A673 (cell line): ENCODE results near the gene KANSL1L. TPM values are rescaled to one million over a fixed set of nuclear protein-coding genes. Genes with fewer than 3 reads are reported as not detected.

Experiments
- BruUV-seq: library from RNA; stranded (reverse); fragments of 400-500 nt; replicated peaks from 2 replicates; lab custom pipeline; 2021; lab: Mats Ljungman, UMichigan
- CTCF ChIA-PET: fragments of 300-600 bp; sonication (Branson Sonifier 250); formaldehyde crosslinking; loops from one replicate; lab custom pipeline; 2022; ENCODE audit warnings: antibody characterized with exemption; lab: Charles Lee
- POLR2A ChIA-PET: fragments of 300-600 bp; sonication (Branson Sonifier 250); formaldehyde crosslinking; loops from one replicate; lab custom pipeline; 2022; ENCODE audit warnings: antibody characterized with exemption; ENCODE audit not compliant: low non-redundant PET; lab: Charles Lee
- DNase-seq: peaks from one replicate; pipeline ENCODE4 v3.0.0-alpha.2; 2015; ENCODE audit warnings: low spot score
- H3K27ac ChIP-seq: fragments of 200-600 bp; sonication (generic); 2 replicates; pipeline ENCODE4 v1.5.1; 2016; ENCODE audit warnings: mixed run types, low read depth, mild to moderate bottlenecking, mixed read lengths, antibody characterized with exemption, low read length; ENCODE audit not compliant: poor library complexity, severe bottlenecking
- H3K27me3 ChIP-seq: fragments of 200-600 bp; sonication (generic); replicated peaks from 2 replicates; pipeline ENCODE4 v1.6.1; 2017; ENCODE audit warnings: mixed run types, low read depth, mild to moderate bottlenecking, mixed read lengths, antibody characterized with exemption, low read length; ENCODE audit not compliant: insufficient read depth, poor library complexity
- H3K36me3 ChIP-seq: fragments of 200-600 bp; sonication (generic); 2 replicates; pipeline ENCODE4 v1.6.1; 2016; ENCODE audit warnings: mixed run types, mild to moderate bottlenecking, mixed read lengths, antibody characterized with exemption, low read length; ENCODE audit not compliant: insufficient read depth, poor library complexity, severe bottlenecking
- H3K4me1 ChIP-seq: fragments of 200-600 bp; sonication (generic); 2 replicates; pipeline ENCODE4 v1.6.1; 2017; ENCODE audit warnings: mixed run types, mild to moderate bottlenecking, mixed read lengths, antibody characterized with exemption, low read length; ENCODE audit not compliant: insufficient read depth, poor library complexity, severe bottlenecking
- H3K4me3 ChIP-seq: fragments of 200-600 bp; sonication (generic); 2 replicates; pipeline ENCODE4 v1.5.1; 2016; ENCODE audit warnings: low read depth, mixed run types, mild to moderate bottlenecking, mixed read lengths, low read length; ENCODE audit not compliant: poor library complexity, severe bottlenecking
- H3K9me3 ChIP-seq: fragments of 200-600 bp; sonication (generic); 2 replicates; pipeline ENCODE4 v1.6.1; 2016; ENCODE audit warnings: mixed run types, low read depth, mild to moderate bottlenecking, mixed read lengths, antibody characterized with exemption, low read length; ENCODE audit not compliant: poor library complexity, severe bottlenecking
- EZH2 ChIP-seq: fragments of 200-600 bp; sonication (generic); IDR thresholded peaks from 2 replicates; pipeline ENCODE4 v1.6.1; 2017; ENCODE audit warnings: borderline replicate concordance, low read depth, mild to moderate bottlenecking, mixed read lengths, antibody characterized with exemption, low read length; ENCODE audit not compliant: poor library complexity, severe bottlenecking
- intact Hi-C: fragments of 100-400 bp; cut with micrococcal nuclease; formaldehyde crosslinking; loops from one replicate; pipeline ENCODE4 v1.10.0; 2022; ENCODE audit not compliant: unreplicated experiment
- total RNA-seq: library from RNA; stranded (reverse); gene quantifications from 2 replicates; pipeline ENCODE4 v1.2.3, GENCODE V29; 2021
- TF ChIP-seq, protein P1 (sequence below): fragments of 300-800, 200-600 bp; sonication (generic); conservative IDR thresholded peaks from 2 replicates; pipeline ENCODE4 v1.5.1; 2017; ENCODE audit warnings: low read depth, mild to moderate bottlenecking, antibody characterized with exemption, low read length, moderate library complexity, mixed read lengths

KANSL1L gene
- total RNA-seq, 1 experiment from 2014 or later: 17.7 TPM

GRCh38 chr2:210009896-210010295, 161.3 kb downstream of the KANSL1L start:
- H3K36me3 ChIP-seq: peaks cover 31% of the 10 kb centered on the region
- ChIA-PET POLR2A (no interaction called here), CTCF (no interaction called here)
- no peak overlapping the region for H3K27ac ChIP-seq
- TF ChIP-seq, protein P1, sequence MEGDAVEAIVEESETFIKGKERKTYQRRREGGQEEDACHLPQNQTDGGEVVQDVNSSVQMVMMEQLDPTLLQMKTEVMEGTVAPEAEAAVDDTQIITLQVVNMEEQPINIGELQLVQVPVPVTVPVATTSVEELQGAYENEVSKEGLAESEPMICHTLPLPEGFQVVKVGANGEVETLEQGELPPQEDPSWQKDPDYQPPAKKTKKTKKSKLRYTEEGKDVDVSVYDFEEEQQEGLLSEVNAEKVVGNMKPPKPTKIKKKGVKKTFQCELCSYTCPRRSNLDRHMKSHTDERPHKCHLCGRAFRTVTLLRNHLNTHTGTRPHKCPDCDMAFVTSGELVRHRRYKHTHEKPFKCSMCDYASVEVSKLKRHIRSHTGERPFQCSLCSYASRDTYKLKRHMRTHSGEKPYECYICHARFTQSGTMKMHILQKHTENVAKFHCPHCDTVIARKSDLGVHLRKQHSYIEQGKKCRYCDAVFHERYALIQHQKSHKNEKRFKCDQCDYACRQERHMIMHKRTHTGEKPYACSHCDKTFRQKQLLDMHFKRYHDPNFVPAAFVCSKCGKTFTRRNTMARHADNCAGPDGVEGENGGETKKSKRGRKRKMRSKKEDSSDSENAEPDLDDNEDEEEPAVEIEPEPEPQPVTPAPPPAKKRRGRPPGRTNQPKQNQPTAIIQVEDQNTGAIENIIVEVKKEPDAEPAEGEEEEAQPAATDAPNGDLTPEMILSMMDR: no peak
- no peak for TF ChIP-seq EZH2
- H3K9me3 ChIP-seq: no peaks in the 10 kb centered on the region
- no peak overlapping the region for H3K4me3 ChIP-seq
- DNase-seq: no peak
- H3K4me1 ChIP-seq: no peaks in the 10 kb centered on the region
- no peaks in the 10 kb centered on the region for H3K27me3 ChIP-seq
- intact Hi-C loops: no loop called here
- BruUV-seq: no TSS peak

GRCh38 chr2:210009126-210009525, 162.1 kb downstream of the KANSL1L start:
- no peaks in the 10 kb centered on the region for H3K9me3 ChIP-seq
- H3K4me3 ChIP-seq: no peak overlapping the region
- peaks cover 4% of the 10 kb centered on the region for H3K4me1 ChIP-seq
- no peak for DNase-seq
- H3K27me3 ChIP-seq: no peaks in the 10 kb centered on the region
- no TSS peak for BruUV-seq
- H3K27ac ChIP-seq: no peak overlapping the region
- intact Hi-C loops: no loop called here
- ChIA-PET CTCF (no interaction called here), POLR2A (no interaction called here)
- TF ChIP-seq, protein P1: no peak
- no peak for TF ChIP-seq EZH2
- H3K36me3 ChIP-seq: peaks cover 27% of the 10 kb centered on the region

GRCh38 chr2:210007895-210008294, 163.3 kb downstream of the KANSL1L start:
- Histone ChIP-seq H3K4me1 (peaks cover 12% of the 10 kb centered on the region), H3K36me3 (peaks cover 30% of the 10 kb centered on the region), H3K27ac (no peak overlapping the region), H3K4me3 (no peak overlapping the region), H3K9me3 (no peaks in the 10 kb centered on the region), H3K27me3 (no peaks in the 10 kb centered on the region)
- BruUV-seq: no TSS peak
- no peak for DNase-seq
- intact Hi-C loops: no loop called here
- TF ChIP-seq EZH2: no peak
- TF ChIP-seq, protein P1: no peak
- ChIA-PET POLR2A (no interaction called here), CTCF (interaction anchor here (0.5 kb wide), 1 partner anchor 371 kb away, joined by 6 read pairs; no protein-coding TSS in a partner anchor)
